Smooth muscle cell (in vitro differentiated cells): ENCODE data around the gene INTS11. TPM values are rescaled to one million over a fixed set of nuclear protein-coding genes. Genes with fewer than 3 reads are reported as not detected.

ENCODE experiments used
- DNase-seq: peaks from one replicate; lab custom pipeline; 2025; ENCODE audit not compliant: unreplicated experiment; lab: John Stamatoyannopoulos, UW
- H2AFZ ChIP-seq: fragments of 200-600 bp; sonication (generic); 2 replicates; pipeline ENCODE4 v1.6.0; 2016; ENCODE audit warnings: antibody characterized with exemption, low read depth, mild to moderate bottlenecking
- H3F3A ChIP-seq: fragments of 200-600 bp; sonication (generic); 2 replicates; pipeline ENCODE4 v1.6.0; 2017; ENCODE audit warnings: antibody characterized with exemption, low read depth
- H3K27ac ChIP-seq: fragments of 200-600 bp; sonication (generic); 2 replicates; pipeline ENCODE4 v1.5.1; 2016; ENCODE audit warnings: low read depth, mild to moderate bottlenecking
- H3K27me3 ChIP-seq: fragments of 200-600 bp; sonication (generic); 2 replicates; pipeline ENCODE4 v1.6.1; 2016; ENCODE audit warnings: low read depth, mild to moderate bottlenecking
- H3K36me3 ChIP-seq: fragments of 200-600 bp; sonication (generic); 2 replicates; pipeline ENCODE4 v1.5.1; 2016; ENCODE audit warnings: low read depth
- H3K4me1 ChIP-seq: fragments of 200-600 bp; sonication (generic); 2 replicates; pipeline ENCODE4 v1.5.1; 2016; ENCODE audit warnings: low read depth
- H3K4me2 ChIP-seq: fragments of 200-600 bp; sonication (generic); 2 replicates; pipeline ENCODE4 v1.6.0; 2016; ENCODE audit warnings: mild to moderate bottlenecking
- H3K4me3 ChIP-seq: fragments of 200-600 bp; sonication (generic); 2 replicates; pipeline ENCODE4 v1.5.1; 2016; ENCODE audit warnings: mild to moderate bottlenecking
- H3K79me2 ChIP-seq: fragments of 200-600 bp; sonication (generic); 2 replicates; pipeline ENCODE4 v1.6.0; 2016; ENCODE audit warnings: low read depth, mild to moderate bottlenecking
- H3K9ac ChIP-seq: fragments of 200-600 bp; sonication (generic); 2 replicates; pipeline ENCODE4 v1.6.0; 2016; ENCODE audit warnings: low read depth
- H3K9me3 ChIP-seq: fragments of 200-600 bp; sonication (generic); replicated peaks from 2 replicates; pipeline ENCODE4 v1.5.1; 2016; ENCODE audit warnings: low read depth
- H4K20me1 ChIP-seq: fragments of 200-600 bp; sonication (generic); 2 replicates; pipeline ENCODE4 v1.6.0; 2016; ENCODE audit warnings: low read depth
- WGBS: methylation state at CpG from one replicate; pipeline ENCODE4 v1.1.7; 2016; ENCODE audit warnings: low lambda C conversion rate; 5-methylcytosine and 5-hydroxymethylcytosine counted together
- polyA plus RNA-seq: library from polyadenylated mRNA; unstranded; fragments of >200 nt; fragmentation: Nextera tagmentation; extraction: Ambion mirVana; gene quantifications from 2 replicates; pipeline ENCODE4 v1.2.1, GENCODE V29; 2016
- total RNA-seq: library from RNA; depleted of rRNA; stranded (reverse); fragments of >200 nt; gene quantifications from 2 replicates; pipeline ENCODE4 v1.2.3, GENCODE V29; 2014
- TF ChIP-seq, protein P1 (sequence below): fragments of 200-600 bp; sonication (generic); IDR thresholded peaks from 2 replicates; pipeline ENCODE4 v1.5.1; 2017; ENCODE audit warnings: borderline replicate concordance, mild to moderate bottlenecking, antibody characterized with exemption; ENCODE audit not compliant: insufficient read depth, poor library complexity, severe bottlenecking

INTS11 gene
- total and polyA plus RNA-seq, 2 experiments from 2014 or later, result 48.5 to 63.1 TPM

GRCh38 chr1:1285611-1286311 is 38.7 kb downstream of the INTS11 start:
- Histone ChIP-seq H3K27ac (no peak overlapping the region), H3K27me3 (no peaks in the 10 kb centered on the region), H3K4me2 (no peak overlapping the region), H4K20me1 (no peaks in the 10 kb centered on the region), H3K4me1 (no peaks in the 10 kb centered on the region), H3K36me3 (no peaks in the 10 kb centered on the region), H3F3A (no peaks in the 10 kb centered on the region), H3K79me2 (no peaks in the 10 kb centered on the region), H2AFZ (no peak overlapping the region), H3K4me3 (no peak overlapping the region), H3K9ac (no peak overlapping the region), H3K9me3 (no peaks in the 10 kb centered on the region)
- no peak for DNase-seq
- WGBS, result 90% methylated on average over 34 of the region's 37 CpGs
- TF ChIP-seq, protein P1, sequence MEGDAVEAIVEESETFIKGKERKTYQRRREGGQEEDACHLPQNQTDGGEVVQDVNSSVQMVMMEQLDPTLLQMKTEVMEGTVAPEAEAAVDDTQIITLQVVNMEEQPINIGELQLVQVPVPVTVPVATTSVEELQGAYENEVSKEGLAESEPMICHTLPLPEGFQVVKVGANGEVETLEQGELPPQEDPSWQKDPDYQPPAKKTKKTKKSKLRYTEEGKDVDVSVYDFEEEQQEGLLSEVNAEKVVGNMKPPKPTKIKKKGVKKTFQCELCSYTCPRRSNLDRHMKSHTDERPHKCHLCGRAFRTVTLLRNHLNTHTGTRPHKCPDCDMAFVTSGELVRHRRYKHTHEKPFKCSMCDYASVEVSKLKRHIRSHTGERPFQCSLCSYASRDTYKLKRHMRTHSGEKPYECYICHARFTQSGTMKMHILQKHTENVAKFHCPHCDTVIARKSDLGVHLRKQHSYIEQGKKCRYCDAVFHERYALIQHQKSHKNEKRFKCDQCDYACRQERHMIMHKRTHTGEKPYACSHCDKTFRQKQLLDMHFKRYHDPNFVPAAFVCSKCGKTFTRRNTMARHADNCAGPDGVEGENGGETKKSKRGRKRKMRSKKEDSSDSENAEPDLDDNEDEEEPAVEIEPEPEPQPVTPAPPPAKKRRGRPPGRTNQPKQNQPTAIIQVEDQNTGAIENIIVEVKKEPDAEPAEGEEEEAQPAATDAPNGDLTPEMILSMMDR, result no peak

DNA sequence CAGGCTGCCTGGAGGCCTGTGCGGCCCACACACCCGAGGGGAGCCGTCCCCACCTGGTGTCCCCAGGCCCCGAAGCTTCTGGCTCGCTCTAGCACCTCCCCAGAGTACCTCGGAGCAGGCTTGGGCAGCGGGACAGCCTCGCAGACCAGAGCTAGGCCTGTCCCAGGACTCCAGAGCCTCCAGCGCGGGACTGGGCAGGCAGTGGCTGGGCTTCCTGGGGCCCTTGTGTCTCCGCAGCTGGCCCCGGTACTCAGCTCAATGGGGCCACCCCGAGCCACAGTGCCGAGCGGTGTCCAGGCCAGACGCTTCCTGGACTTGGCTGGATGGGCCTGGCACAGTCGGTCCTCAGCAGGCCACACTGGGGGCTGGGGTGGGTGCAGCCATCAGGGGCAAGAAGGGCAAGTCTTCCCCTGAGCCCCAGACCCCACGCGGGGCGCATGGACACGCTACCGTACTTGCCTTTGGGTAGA is 39.3 kb downstream of the INTS11 start:
- H2AFZ ChIP-seq, result no peak overlapping the region
- TF ChIP-seq, protein P1, result no peak
- no peaks in the 10 kb centered on the region for H3K9me3 ChIP-seq
- no peaks in the 10 kb centered on the region for H3K36me3 ChIP-seq
- no peaks in the 10 kb centered on the region for H3K27me3 ChIP-seq
- H3K79me2 ChIP-seq, result no peaks in the 10 kb centered on the region
- H3K9ac ChIP-seq, result no peak overlapping the region
- WGBS, result 89% methylated on average over 22 of the region's 22 CpGs
- H3K27ac ChIP-seq, result no peak overlapping the region
- no peaks in the 10 kb centered on the region for H3K4me1 ChIP-seq
- no peak for DNase-seq
- H4K20me1 ChIP-seq, result no peaks in the 10 kb centered on the region
- no peak overlapping the region for H3K4me3 ChIP-seq
- no peak overlapping the region for H3K4me2 ChIP-seq
- no peaks in the 10 kb centered on the region for H3F3A ChIP-seq

DNA sequence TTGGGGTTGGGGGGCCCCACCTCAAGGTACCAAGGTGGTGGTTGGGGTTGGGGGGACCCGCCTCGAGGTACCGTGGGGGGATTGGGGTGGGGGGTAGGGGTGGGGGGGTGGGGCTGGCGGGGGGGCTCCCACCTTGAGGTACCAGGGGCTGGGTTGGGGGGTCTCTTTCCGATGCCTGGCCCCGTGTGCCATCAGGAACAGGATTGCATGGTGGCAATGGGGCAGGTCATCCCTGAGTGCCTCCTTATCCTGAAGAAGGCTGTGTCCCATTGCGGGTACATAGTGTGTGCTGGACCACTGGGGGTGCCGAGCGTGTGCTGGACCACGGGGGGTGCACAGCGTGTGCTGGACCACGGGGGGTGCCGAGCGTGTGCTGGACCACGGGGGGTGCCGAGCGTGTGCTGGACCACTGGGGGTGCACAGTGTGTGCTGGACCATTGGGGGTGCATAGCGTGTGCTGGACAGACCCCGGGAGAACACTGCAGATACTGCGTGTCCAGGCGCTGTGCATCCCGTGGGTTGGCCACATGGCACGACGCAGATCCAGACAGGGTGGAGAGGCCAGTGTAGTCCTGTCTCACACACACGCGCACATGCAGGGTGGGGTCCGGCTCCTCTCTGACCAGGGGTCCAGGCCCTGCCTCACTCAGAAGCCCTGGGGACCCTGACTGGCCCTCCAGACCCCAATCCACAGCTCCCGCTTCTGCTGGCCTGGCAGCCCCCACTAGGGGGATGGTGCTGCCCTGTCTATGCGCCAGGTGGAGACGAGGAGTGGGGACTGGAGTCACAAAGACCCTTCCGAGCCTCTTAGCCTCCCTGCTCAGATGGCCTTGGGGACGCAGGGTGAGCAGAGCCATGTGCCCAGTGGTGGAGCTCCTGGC is 40.0 kb downstream of the INTS11 start:
- Histone ChIP-seq H3K4me3 (no peak overlapping the region), H3F3A (no peaks in the 10 kb centered on the region)

More for the DNA sequence above, 40.0 kb downstream of the INTS11 start:
- H4K20me1 ChIP-seq, result no peaks in the 10 kb centered on the region
- WGBS, result 96% methylated on average over 28 of the region's 32 CpGs
- no peaks in the 10 kb centered on the region for H3K4me1 ChIP-seq
- no peak for DNase-seq
- H3K79me2 ChIP-seq, result no peaks in the 10 kb centered on the region
- no peak overlapping the region for H3K4me2 ChIP-seq
- H3K9ac ChIP-seq, result no peak overlapping the region
- H2AFZ ChIP-seq, result no peak overlapping the region
- H3K36me3 ChIP-seq, result no peaks in the 10 kb centered on the region
- H3K27me3 ChIP-seq, result no peaks in the 10 kb centered on the region
- H3K9me3 ChIP-seq, result no peaks in the 10 kb centered on the region
- TF ChIP-seq, protein P1, result no peak
- H3K27ac ChIP-seq, result no peak overlapping the region
